Measurements from ENCODE around the gene EHMT1. TPM values are rescaled to one million over a fixed set of nuclear protein-coding genes. Genes with fewer than 3 reads are reported as not detected.
"Not testable (repeated sequence)": the region's sequence is repeated elsewhere in the genome, so short reads cannot be mapped to it uniquely, and the experiment has no call there.

EHMT1 gene
- polyA plus RNA-seq, 1 experiment: 23.3 TPM

- TF ChIP-seq, protein P1, sequence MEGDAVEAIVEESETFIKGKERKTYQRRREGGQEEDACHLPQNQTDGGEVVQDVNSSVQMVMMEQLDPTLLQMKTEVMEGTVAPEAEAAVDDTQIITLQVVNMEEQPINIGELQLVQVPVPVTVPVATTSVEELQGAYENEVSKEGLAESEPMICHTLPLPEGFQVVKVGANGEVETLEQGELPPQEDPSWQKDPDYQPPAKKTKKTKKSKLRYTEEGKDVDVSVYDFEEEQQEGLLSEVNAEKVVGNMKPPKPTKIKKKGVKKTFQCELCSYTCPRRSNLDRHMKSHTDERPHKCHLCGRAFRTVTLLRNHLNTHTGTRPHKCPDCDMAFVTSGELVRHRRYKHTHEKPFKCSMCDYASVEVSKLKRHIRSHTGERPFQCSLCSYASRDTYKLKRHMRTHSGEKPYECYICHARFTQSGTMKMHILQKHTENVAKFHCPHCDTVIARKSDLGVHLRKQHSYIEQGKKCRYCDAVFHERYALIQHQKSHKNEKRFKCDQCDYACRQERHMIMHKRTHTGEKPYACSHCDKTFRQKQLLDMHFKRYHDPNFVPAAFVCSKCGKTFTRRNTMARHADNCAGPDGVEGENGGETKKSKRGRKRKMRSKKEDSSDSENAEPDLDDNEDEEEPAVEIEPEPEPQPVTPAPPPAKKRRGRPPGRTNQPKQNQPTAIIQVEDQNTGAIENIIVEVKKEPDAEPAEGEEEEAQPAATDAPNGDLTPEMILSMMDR (IDR thresholded peaks at IDR 0.05; ENCODE audit: insufficient read depth, low read depth, low read length): no peak
- ChIA-PET POLR2A (no interaction called here), CTCF (no interaction called here)
- H3K36me3 ChIP-seq (ENCODE audit: control insufficient read depth, insufficient read depth, low read length): no peaks in the 10 kb centered on the region
- DNase-seq (ENCODE audit: low read depth): no peak
- no peak overlapping the region for H3K4me3 ChIP-seq (ENCODE audit: low read depth, low read length)
- H3K27me3 ChIP-seq (ENCODE audit: control insufficient read depth, insufficient read depth, low read length): peaks cover 2% of the 10 kb centered on the region; the same call in 1 of the 2 replicates
Measured at GRCh38 chr9:137873858-137874362, 255.1 kb downstream of the EHMT1 start.

DNA sequence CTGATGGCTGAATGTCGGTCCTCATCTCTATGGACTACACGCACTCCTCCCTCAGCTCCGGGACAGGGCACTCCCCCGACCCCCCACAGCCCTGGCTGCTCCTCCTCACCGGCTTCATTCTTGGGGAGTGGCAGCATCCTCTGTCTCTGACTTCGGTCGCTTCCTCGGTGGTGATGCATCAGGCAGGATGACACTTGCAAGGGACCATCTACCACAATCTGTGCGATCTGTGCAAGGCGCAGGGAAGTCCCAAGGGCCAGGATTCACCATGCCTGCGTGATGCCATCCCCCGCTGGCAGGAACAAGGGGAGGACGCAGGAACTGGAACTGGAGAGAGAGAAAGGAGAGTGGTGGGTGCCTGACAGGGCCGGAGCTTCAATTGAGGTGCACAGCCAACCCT is 256.5 kb downstream of the EHMT1 start:
- Histone ChIP-seq H3K4me3 (ENCODE audit: low read depth, low read length) (no peak overlapping the region), H3K27me3 (ENCODE audit: control insufficient read depth, insufficient read depth, low read length) (peaks cover 2% of the 10 kb centered on the region; the same call in 1 of the 2 replicates), H3K36me3 (ENCODE audit: control insufficient read depth, insufficient read depth, low read length) (no peaks in the 10 kb centered on the region)
- ChIA-PET POLR2A (no interaction called here), CTCF (no interaction called here)
- TF ChIP-seq, protein P1 (IDR thresholded peaks at IDR 0.05; ENCODE audit: insufficient read depth, low read depth, low read length): no peak
- DNase-seq (ENCODE audit: low read depth): no peak

GRCh38 chr9:137875846-137876245 is 257.0 kb downstream of the EHMT1 start:
- Histone ChIP-seq H3K4me3 (ENCODE audit: low read depth, low read length) (no peak overlapping the region), H3K27me3 (ENCODE audit: control insufficient read depth, insufficient read depth, low read length) (peaks cover 2% of the 10 kb centered on the region; the same call in 1 of the 2 replicates), H3K36me3 (ENCODE audit: control insufficient read depth, insufficient read depth, low read length) (no peaks in the 10 kb centered on the region)
- TF ChIP-seq, protein P1 (IDR thresholded peaks at IDR 0.05; ENCODE audit: insufficient read depth, low read depth, low read length): no peak
- ChIA-PET POLR2A (no interaction called here), CTCF (no interaction called here)
- no peak for DNase-seq (ENCODE audit: low read depth)

DNA sequence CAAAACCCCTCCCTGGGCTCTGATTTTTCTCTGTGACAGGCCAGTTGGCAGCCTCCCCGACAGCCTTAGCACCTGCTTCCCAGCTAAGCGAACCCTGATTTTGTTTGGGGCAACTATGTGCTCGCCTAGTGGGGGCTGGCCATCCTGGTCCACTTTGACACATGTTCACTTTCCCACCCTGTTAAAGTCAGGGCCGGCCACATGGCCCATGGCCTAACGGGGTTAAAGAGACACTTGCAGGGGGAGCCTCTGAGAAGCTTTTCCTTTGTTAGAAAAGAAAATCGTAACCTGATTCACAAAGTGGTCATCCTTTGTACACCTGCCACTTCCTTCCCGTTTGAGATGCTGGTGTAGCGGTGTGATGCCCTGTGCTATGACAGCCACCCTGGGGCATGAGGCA is 257.5 kb downstream of the EHMT1 start:
- DNase-seq (ENCODE audit: low read depth): no peak
- TF ChIP-seq, protein P1 (IDR thresholded peaks at IDR 0.05; ENCODE audit: insufficient read depth, low read depth, low read length): no peak

GRCh38 chr9:137876781-137877386 is 258.1 kb downstream of the EHMT1 start:
- H3K4me3 ChIP-seq (ENCODE audit: low read depth, low read length): no peak overlapping the region
- CTCF ChIA-PET: no interaction called here
- POLR2A ChIA-PET: no interaction called here

More for the DNA sequence above, 257.5 kb downstream of the EHMT1 start:
- CTCF ChIA-PET: no interaction called here
- Histone ChIP-seq H3K27me3 (ENCODE audit: control insufficient read depth, insufficient read depth, low read length) (peaks cover 2% of the 10 kb centered on the region; the same call in 1 of the 2 replicates), H3K36me3 (ENCODE audit: control insufficient read depth, insufficient read depth, low read length) (no peaks in the 10 kb centered on the region), H3K4me3 (ENCODE audit: low read depth, low read length) (no peak overlapping the region)
- POLR2A ChIA-PET: no interaction called here

DNA sequence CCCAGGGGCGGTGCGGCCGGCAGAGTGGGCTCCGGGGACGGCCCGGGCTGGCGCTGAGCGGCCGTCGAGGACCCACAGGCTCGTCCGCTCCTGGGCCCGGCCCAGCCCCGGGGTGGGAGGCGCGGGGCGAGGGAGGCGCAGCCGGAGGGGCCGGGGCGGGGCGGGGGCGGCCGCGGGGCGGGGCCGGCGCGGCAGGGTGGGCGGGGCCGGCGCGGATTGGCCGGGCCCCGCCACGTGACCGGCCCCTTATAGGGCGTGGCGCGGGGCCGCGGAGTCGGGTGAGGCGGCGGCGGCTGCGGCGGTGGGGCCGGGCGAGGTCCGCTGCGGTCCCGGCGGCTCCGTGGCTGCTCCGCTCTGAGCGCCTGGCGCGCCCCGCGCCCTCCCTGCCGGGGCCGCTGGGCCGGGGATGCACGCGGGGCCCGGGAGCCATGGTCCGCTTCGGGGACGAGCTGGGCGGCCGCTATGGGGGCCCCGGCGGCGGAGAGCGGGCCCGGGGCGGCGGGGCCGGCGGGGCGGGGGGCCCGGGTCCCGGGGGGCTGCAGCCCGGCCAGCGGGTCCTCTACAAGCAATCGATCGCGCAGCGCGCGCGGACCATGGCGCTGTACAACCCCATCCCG is 258.8 kb downstream of the EHMT1 start, which contains the start of gene CACNA1B:
TSS of gene CACNA1B (plus strand) at position 277 of the 617 bp plus-strand sequence. CDS start at position 429, 152 bp downstream.
- POLR2A ChIA-PET; H3K27me3 ChIP-seq (ENCODE audit: control insufficient read depth, insufficient read depth, low read length); H3K36me3 ChIP-seq (ENCODE audit: control insufficient read depth, insufficient read depth, low read length); CTCF ChIA-PET; DNase-seq (ENCODE audit: low read depth); H3K4me3 ChIP-seq (ENCODE audit: low read depth, low read length): not testable (repeated sequence)

More at GRCh38 chr9:137876781-137877386, 258.1 kb downstream of the EHMT1 start:
- TF ChIP-seq, protein P1 (IDR thresholded peaks at IDR 0.05; ENCODE audit: insufficient read depth, low read depth, low read length): no peak
- DNase-seq (ENCODE audit: low read depth): no peak
- Histone ChIP-seq H3K36me3 (ENCODE audit: control insufficient read depth, insufficient read depth, low read length) (no peaks in the 10 kb centered on the region), H3K27me3 (ENCODE audit: control insufficient read depth, insufficient read depth, low read length) (peaks cover 2% of the 10 kb centered on the region; the same call in 1 of the 2 replicates)
